K562 (cell line): ENCODE data around the gene BICC1. TPM values are rescaled to one million over a fixed set of nuclear protein-coding genes. Genes with fewer than 3 reads are reported as not detected.

ENCODE experiments used
- ATAC-seq: fragments of 200-7000 bp; cut with Tn5 transposase; 3 replicates; pipeline ENCODE4 v1.9.1; 2020; ENCODE audit warnings: moderate library complexity
- BruUV-seq: library from RNA; stranded (reverse); fragments of 400-500 nt; replicated peaks from 2 replicates; lab custom pipeline; 2021; lab: Mats Ljungman, UMichigan
- CTCF ChIA-PET: fragments of 300-600 bp; formaldehyde crosslinking; extraction: SDS; loops from one replicate; lab custom pipeline; 2021; ENCODE audit warnings: low intra/inter-chr PET ratio; lab: Yijun Ruan, JAX
- POLR2A ChIA-PET: fragments of 300-600, 350-650 bp; sonication (Branson Sonifier 250); formaldehyde crosslinking; extraction: SDS; loops from one replicate; lab custom pipeline; 2021; ENCODE audit warnings: antibody characterized with exemption, inconsistent platforms; lab: Yijun Ruan, JAX
- DNase-seq, 4 experiments: peaks; one replicate each; pipeline versions ENCODE4 v3.0.0 to v3.0.0-alpha.2; 2011 to 2018; ENCODE audit warnings: low spot score in 3 of 4, mixed read lengths in 3 of 4; ENCODE audit errors: extremely low read depth in 1 of 4
- FAIRE-seq: peaks from 2 replicates; lab custom pipeline; 2011; peaks lifted over from hg19 to GRCh38; lab: Jason Lieb, UNC
- H2AFZ ChIP-seq: 2 replicates; pipeline ENCODE4 v1.6.0; 2011; ENCODE audit warnings: low read depth, low read length, control low read depth, inconsistent platforms
- H3K27ac ChIP-seq: fragments of 200-600 bp; 3 replicates; pipeline ENCODE4 v1.8.0; 2011; ENCODE audit warnings: low read depth, mild to moderate bottlenecking, control low read depth, inconsistent platforms, low read length, moderate library complexity, mixed read lengths; ENCODE audit errors: extremely low read depth
- H3K27me3 ChIP-seq, 2 experiments: fragments of 300-600 bp in 1 of 2; 2 replicates in 1 of 2; 3 replicates in 1 of 2; pipeline versions ENCODE4 v1.6.0 to v1.8.0; 2011; ENCODE audit warnings: inconsistent platforms in 2 of 2, low read length in 2 of 2, mild to moderate bottlenecking in 1 of 2, mixed read lengths in 1 of 2, moderate library complexity in 1 of 2; ENCODE audit not compliant: control insufficient read depth in 2 of 2, insufficient read depth in 2 of 2
- H3K36me3 ChIP-seq: fragments of 300-600 bp; 3 replicates; pipeline ENCODE4 v1.8.0; 2011; ENCODE audit warnings: mild to moderate bottlenecking, low read length, inconsistent platforms; ENCODE audit not compliant: control insufficient read depth, insufficient read depth
- H3K4me1 ChIP-seq, 2 experiments: fragments of 200-600 bp in 1 of 2; replicated peaks in 1 of 2; 2 replicates in 1 of 2; 3 replicates in 1 of 2; pipeline versions ENCODE4 v1.5.1 to v1.8.0; 2011; ENCODE audit warnings: inconsistent platforms in 2 of 2, low read length in 2 of 2, mild to moderate bottlenecking in 1 of 2, mixed read lengths in 1 of 2, moderate library complexity in 1 of 2; ENCODE audit not compliant: control insufficient read depth in 2 of 2, insufficient read depth in 2 of 2
- H3K4me2 ChIP-seq: 2 replicates; pipeline ENCODE4 v1.6.1; 2011; ENCODE audit warnings: low read length, control low read depth, inconsistent platforms, mixed read lengths; ENCODE audit not compliant: insufficient read depth
- H3K4me3 ChIP-seq: fragments of 200-600 bp; sonication (generic), shearing (Covaris generic); 2 replicates; pipeline ENCODE4 v1.5.1; 2016; ENCODE audit warnings: control low read depth, inconsistent platforms
- H3K79me2 ChIP-seq: fragments of 200-600 bp; 3 replicates; pipeline ENCODE4 v1.8.0; 2011; ENCODE audit warnings: low read length, inconsistent platforms; ENCODE audit not compliant: control insufficient read depth, insufficient read depth
- H3K9ac ChIP-seq, 2 experiments: 2 replicates each; pipeline versions ENCODE4 v1.6.0 to v1.6.1; 2011; ENCODE audit warnings: low read depth in 2 of 2, low read length in 2 of 2, control low read depth in 1 of 2, inconsistent platforms in 1 of 2, mild to moderate bottlenecking in 1 of 2, mixed read lengths in 1 of 2; ENCODE audit not compliant: insufficient read depth in 1 of 2
- H3K9me1 ChIP-seq: one replicate; pipeline ENCODE4 v1.6.0; 2011; ENCODE audit warnings: inconsistent platforms, mild to moderate bottlenecking, low read length, moderate library complexity; ENCODE audit not compliant: control insufficient read depth, insufficient read depth
- H3K9me3 ChIP-seq: replicated peaks from 2 replicates; pipeline ENCODE4 v1.5.1; 2011; ENCODE audit warnings: low read depth, low read length, inconsistent platforms; ENCODE audit not compliant: control insufficient read depth, insufficient read depth
- H4K20me1 ChIP-seq: replicated peaks from 2 replicates; pipeline ENCODE4 v1.6.1; 2011; ENCODE audit warnings: low read length, inconsistent platforms, mixed read lengths; ENCODE audit not compliant: control insufficient read depth, insufficient read depth
- ETV1 ChIP-seq: fragments of 450-650 bp; conservative IDR thresholded peaks from 2 replicates; pipeline ENCODE4 v1.6.1; 2016; ENCODE audit warnings: missing genetic modification characterization, control low read depth, low read depth, missing compliant biosample characterization
- MTF1 ChIP-seq: fragments of 250-450 bp; sonication (Bioruptor Pico); IDR thresholded peaks from 2 replicates; pipeline ENCODE4 v1.9.0; 2021; ENCODE audit warnings: moderate library complexity, mild to moderate bottlenecking, inconsistent platforms, borderline replicate concordance
- NR1H2 ChIP-seq: sonication (generic); formaldehyde crosslinking; IDR thresholded peaks from 2 replicates; pipeline ENCODE4 v1.4.0; 2020; ENCODE audit warnings: mild to moderate bottlenecking, missing genetic modification reagents
- PML ChIP-seq: IDR thresholded peaks from 2 replicates; pipeline ENCODE4 v1.6.1; 2012; ENCODE audit warnings: low read length, inconsistent platforms
- POLR3G ChIP-seq: IDR thresholded peaks from 2 replicates; pipeline ENCODE4 v1.6.1; 2011; ENCODE audit not compliant: insufficient read length, insufficient replicate concordance; ENCODE audit errors: extremely low read depth
- RBM15 ChIP-seq: fragments of 200-400 bp; formaldehyde crosslinking; IDR thresholded peaks from 2 replicates; pipeline ENCODE4 v1.6.1; 2018; ENCODE audit warnings: mild to moderate bottlenecking, low read length, moderate library complexity; ENCODE audit not compliant: insufficient read depth
- TCF3 ChIP-seq: sonication (generic); formaldehyde crosslinking; IDR thresholded peaks from 2 replicates; pipeline ENCODE4 v1.4.0; 2020; ENCODE audit warnings: mild to moderate bottlenecking, missing genetic modification reagents
- WHSC1 ChIP-seq: IDR thresholded peaks from one replicate; pipeline ENCODE4 v1.6.1; 2012; ENCODE audit warnings: low read length, control low read depth, inconsistent platforms
- ZC3H11A ChIP-seq: IDR thresholded peaks from 2 replicates; pipeline ENCODE4 v1.6.1; 2012; ENCODE audit warnings: low read depth, low read length, improper control_type of control experiment
- ZNF316 ChIP-seq: fragments of 450-650 bp; IDR thresholded peaks from 2 replicates; pipeline ENCODE4 v1.6.1; 2016
- ZNF780A ChIP-seq: fragments of 250-450 bp; sonication (Bioruptor Pico); IDR thresholded peaks from 2 replicates; pipeline ENCODE4 v1.5.0; 2021; ENCODE audit warnings: mild to moderate bottlenecking
- WGBS: fragments of 100-300 bp; shearing (Covaris generic); methylation state at CpG from one replicate; pipeline ENCODE4 v1.1.6; 2016; ENCODE audit warnings: low coverage, mixed read lengths; ENCODE audit not compliant: insufficient coverage; ENCODE audit errors: missing lambda C conversion rate; 5-methylcytosine and 5-hydroxymethylcytosine counted together
- in situ Hi-C: fragments of 300-500 bp; cut with MboI; formaldehyde crosslinking; loops from 4 replicates; pipeline ENCODE4 v1.15.0; 2018; ENCODE audit warnings: inconsistent platforms, mixed read lengths
- intact Hi-C: fragments of 100-400 bp; cut with micrococcal nuclease; formaldehyde crosslinking; loops from 2 replicates; pipeline ENCODE4 v1.14.2; 2022
- polyA plus RNA-seq, 8 experiments: library from polyadenylated mRNA; depleted of rRNA in 4 of 8; stranded (reverse) in 5 of 8; unstranded in 3 of 8; fragments of >200 nt; fragmentation: Nextera tagmentation in 2 of 8; fragmentation: Illumina TruSeq in 1 of 8; extraction: Ambion mirVana in 2 of 8; extraction: Trizol in 1 of 8; gene quantifications; 2 replicates each; pipeline versions ENCODE4 v1.2.1 to v1.2.3, GENCODE V29; 2011 to 2014; ENCODE audit warnings: inconsistent platforms in 1 of 8, missing spikeins in 1 of 8
- total RNA-seq, 7 experiments: library from RNA; depleted of rRNA in 6 of 7; stranded (reverse); fragments of >200 nt in 6 of 7; fragmentation: Illumina TruSeq in 2 of 7; extraction: Trizol in 2 of 7; gene quantifications; 2 replicates each; pipeline versions ENCODE4 v1.2.1 to v1.2.3, GENCODE V29; 2011 to 2021; ENCODE audit warnings: low replicate concordance in 1 of 7
- TF ChIP-seq, protein P1 (sequence below): sonication (generic); formaldehyde crosslinking; IDR thresholded peaks from 2 replicates; pipeline ENCODE4 v1.8.1; 2023; ENCODE audit warnings: mild to moderate bottlenecking, missing genetic modification reagents
- TF ChIP-seq, protein P2 (sequence below): fragments of 250-450 bp; sonication (Bioruptor Pico); IDR thresholded peaks from 2 replicates; pipeline ENCODE4 v1.5.0; 2021; ENCODE audit warnings: mild to moderate bottlenecking, moderate library complexity
- TF ChIP-seq, protein P3 (sequence below): fragments of 450-650 bp; IDR thresholded peaks from 2 replicates; pipeline ENCODE4 v1.6.1; 2014; ENCODE audit warnings: low read depth, mild to moderate bottlenecking, moderate library complexity, borderline replicate concordance
- TF ChIP-seq, protein P4 (sequence below): sonication (generic); formaldehyde crosslinking; IDR thresholded peaks from 2 replicates; pipeline ENCODE4 v1.8.0; 2023; ENCODE audit warnings: mild to moderate bottlenecking, missing genetic modification reagents

BICC1 gene
- total and polyA plus RNA-seq, 9 of the 15 experiments (the other 6 are each of a cell fraction or from before 2014, with no cell fraction given): not detected

DNA sequence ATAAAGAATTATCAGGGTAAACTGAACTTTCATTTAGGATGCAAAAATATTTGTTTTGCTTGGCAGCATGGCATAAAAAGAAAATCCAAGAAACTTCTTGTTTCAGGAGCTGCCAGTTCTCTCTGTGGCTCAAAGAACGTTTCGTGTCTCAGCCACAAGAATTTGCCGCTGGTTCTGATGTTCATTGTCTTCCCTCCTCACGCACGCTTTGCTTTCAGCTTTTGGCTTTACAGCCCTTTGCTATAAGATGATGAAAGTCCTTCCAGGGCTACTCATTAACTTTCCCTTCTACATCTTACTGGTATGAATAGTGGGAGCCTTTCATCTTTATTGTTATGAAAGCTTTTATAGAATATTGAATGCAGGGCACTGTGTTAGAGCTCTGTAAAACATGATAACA lies 124.7 kb downstream of the BICC1 start (continued):
- TF ChIP-seq, protein P1, sequence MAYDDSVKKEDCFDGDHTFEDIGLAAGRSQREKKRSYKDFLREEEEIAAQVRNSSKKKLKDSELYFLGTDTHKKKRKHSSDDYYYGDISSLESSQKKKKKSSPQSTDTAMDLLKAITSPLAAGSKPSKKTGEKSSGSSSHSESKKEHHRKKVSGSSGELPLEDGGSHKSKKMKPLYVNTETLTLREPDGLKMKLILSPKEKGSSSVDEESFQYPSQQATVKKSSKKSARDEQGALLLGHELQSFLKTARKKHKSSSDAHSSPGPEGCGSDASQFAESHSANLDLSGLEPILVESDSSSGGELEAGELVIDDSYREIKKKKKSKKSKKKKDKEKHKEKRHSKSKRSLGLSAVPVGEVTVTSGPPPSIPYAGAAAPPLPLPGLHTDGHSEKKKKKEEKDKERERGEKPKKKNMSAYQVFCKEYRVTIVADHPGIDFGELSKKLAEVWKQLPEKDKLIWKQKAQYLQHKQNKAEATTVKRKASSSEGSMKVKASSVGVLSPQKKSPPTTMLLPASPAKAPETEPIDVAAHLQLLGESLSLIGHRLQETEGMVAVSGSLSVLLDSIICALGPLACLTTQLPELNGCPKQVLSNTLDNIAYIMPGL (CRISPR knock-in tag): no peak
- no peak for TF ChIP-seq NR1H2 (CRISPR knock-in tag)

DNA sequence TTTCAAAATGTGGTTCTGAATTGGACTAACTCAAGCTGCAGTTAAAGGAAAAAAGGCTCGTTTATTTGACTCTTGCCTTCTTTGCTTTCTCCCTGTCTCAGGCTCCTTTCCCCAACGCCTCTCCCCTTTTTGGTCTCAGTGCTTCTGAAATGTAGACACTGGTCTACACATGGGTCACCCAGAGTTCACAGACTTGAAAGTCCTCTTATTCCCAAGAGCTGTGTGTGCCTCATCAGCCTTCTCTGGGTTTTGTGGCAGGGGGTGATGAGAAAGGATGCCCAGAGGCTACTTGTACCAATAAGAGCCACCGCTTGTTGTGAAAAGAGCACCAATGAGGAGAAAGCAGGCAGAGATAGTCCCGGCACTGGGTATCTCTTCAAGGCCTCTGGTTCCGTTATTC lies 125.7 kb downstream of the BICC1 start:
- WGBS: 0% methylated on average over 5 of the region's 5 CpGs
- TF ChIP-seq ETV1 (tag) (no peak), ZNF780A (CRISPR knock-in tag) (no peak), MTF1 (CRISPR knock-in tag) (no peak), ZC3H11A (no peak), POLR3G (no peak), TCF3 (CRISPR knock-in tag) (no peak), PML (no peak), WHSC1 (no peak), ZNF316 (no peak), RBM15 (no peak)
- TF ChIP-seq, protein P2, sequence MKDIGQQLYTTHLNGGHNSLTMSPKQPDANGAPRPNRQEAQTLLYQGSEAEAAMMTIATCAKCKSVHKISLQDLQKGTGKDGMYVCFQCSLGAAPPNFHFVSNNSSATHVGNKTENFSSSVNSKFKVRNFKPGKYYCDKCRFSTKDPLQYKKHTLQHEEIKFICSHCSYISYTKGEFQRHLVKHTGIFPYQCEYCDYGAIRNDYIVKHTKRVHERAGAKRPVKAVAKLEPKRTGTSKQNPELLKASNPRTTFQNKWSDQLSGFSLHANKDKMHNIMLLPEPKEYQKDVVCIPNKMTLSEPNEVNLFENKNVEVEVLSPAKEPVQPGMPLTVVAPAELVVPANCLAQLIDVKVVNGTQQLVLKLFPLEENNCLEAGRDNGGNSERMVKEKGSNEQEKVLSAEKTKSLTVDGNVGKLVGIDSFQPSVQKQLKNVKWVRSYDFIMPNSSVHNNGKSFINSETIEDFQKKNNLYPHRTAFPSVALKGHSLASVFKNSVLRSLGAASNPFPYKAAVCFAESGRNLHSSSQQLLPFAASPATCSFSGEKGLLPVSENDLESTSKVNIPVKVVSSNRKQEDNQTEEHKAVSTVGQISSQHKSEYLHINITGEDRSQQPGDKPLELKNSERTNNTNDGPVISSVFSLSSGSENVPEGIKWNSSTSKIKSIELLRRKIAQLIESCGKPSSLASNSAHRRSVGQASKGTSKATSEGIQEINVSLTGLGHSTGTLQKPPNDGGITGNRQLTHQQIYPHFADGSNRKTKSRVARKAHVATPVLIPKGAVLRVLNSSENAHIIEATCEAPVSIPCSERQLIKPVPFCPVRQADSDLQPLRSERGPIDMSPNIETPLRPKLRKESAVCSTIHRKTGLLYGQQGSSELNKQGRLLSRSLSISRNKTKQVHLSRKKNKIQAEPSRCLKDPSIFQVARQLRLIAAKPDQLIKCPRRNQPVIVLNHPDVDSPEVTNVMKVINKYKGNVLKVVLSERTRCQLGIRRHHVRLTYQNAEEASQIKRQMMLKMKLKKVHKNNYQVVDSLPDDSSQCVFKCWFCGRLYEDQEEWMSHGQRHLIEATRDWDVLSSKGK: no peak
- TF ChIP-seq, protein P3, sequence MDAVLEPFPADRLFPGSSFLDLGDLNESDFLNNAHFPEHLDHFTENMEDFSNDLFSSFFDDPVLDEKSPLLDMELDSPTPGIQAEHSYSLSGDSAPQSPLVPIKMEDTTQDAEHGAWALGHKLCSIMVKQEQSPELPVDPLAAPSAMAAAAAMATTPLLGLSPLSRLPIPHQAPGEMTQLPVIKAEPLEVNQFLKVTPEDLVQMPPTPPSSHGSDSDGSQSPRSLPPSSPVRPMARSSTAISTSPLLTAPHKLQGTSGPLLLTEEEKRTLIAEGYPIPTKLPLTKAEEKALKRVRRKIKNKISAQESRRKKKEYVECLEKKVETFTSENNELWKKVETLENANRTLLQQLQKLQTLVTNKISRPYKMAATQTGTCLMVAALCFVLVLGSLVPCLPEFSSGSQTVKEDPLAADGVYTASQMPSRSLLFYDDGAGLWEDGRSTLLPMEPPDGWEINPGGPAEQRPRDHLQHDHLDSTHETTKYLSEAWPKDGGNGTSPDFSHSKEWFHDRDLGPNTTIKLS: no peak
- TF ChIP-seq, protein P4, sequence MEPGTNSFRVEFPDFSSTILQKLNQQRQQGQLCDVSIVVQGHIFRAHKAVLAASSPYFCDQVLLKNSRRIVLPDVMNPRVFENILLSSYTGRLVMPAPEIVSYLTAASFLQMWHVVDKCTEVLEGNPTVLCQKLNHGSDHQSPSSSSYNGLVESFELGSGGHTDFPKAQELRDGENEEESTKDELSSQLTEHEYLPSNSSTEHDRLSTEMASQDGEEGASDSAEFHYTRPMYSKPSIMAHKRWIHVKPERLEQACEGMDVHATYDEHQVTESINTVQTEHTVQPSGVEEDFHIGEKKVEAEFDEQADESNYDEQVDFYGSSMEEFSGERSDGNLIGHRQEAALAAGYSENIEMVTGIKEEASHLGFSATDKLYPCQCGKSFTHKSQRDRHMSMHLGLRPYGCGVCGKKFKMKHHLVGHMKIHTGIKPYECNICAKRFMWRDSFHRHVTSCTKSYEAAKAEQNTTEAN (CRISPR knock-in tag): no peak

More for the DNA sequence above, 125.7 kb downstream of the BICC1 start:
- H3K27me3 ChIP-seq: no peaks in the 10 kb centered on the region
- ChIA-PET CTCF (no interaction called here), POLR2A (no interaction called here)
- intact Hi-C loops (no loop called here), in situ Hi-C loops (no loop called here)
- no peaks in the 10 kb centered on the region for H3K9me3 ChIP-seq
- no peaks in the 10 kb centered on the region for H3K9me1 ChIP-seq
- BruUV-seq: no TSS peak
- H4K20me1 ChIP-seq: no peaks in the 10 kb centered on the region
- H3K9ac ChIP-seq: no peak overlapping the region
- no peak for ATAC-seq
- H2AFZ ChIP-seq: no peak overlapping the region
- H3K4me3 ChIP-seq: no peak overlapping the region
- H3K79me2 ChIP-seq: no peaks in the 10 kb centered on the region
- no peak for FAIRE-seq
- DNase-seq: no peak
- H3K36me3 ChIP-seq: no peaks in the 10 kb centered on the region
- H3K4me1 ChIP-seq: no peaks in the 10 kb centered on the region
- no peak overlapping the region for H3K27ac ChIP-seq
- no peak overlapping the region for H3K4me2 ChIP-seq
